NOMO-1 treated with DMSO at 0.1 percent for 48 hours (cell line): ENCODE measurements around the gene PABPC1L.

Experiments
- DNase-seq: peaks from one replicate; lab custom pipeline; 2025; ENCODE audit not compliant: unreplicated experiment; lab: John Stamatoyannopoulos, UW

PABPC1L gene

GRCh38 chr20:44942264-44942973 is 32.6 kb downstream of the PABPC1L start:
- no peak for DNase-seq

- DNase-seq: no peak
Observed at GRCh38 chr20:44943828-44944227, 34.0 kb downstream of the PABPC1L start.

- no peak for DNase-seq
Observed at GRCh38 chr20:44945261-44945660, 35.4 kb downstream of the PABPC1L start.

- DNase-seq: no peak
Observed at GRCh38 chr20:44946271-44946852, 36.5 kb downstream of the PABPC1L start.

GRCh38 chr20:44948107-44948506 is 38.2 kb downstream of the PABPC1L start:
- DNase-seq: no peak

- DNase-seq: no peak
Observed at GRCh38 chr20:44948513-44948912, 38.7 kb downstream of the PABPC1L start.

- DNase-seq: no peak
Observed at GRCh38 chr20:44950368-44950767, 40.5 kb downstream of the PABPC1L start.

GRCh38 chr20:44952731-44953130 is 42.9 kb downstream of the PABPC1L start:
- DNase-seq: no peak

GRCh38 chr20:44954211-44954610 is 44.4 kb downstream of the PABPC1L start:
- DNase-seq: no peak

- DNase-seq: peak; percentile 51
Observed at GRCh38 chr20:44955270-44955669, 45.4 kb downstream of the PABPC1L start.

- no peak for DNase-seq
Observed at GRCh38 chr20:44956410-44956809, 46.5 kb downstream of the PABPC1L start.

- no peak for DNase-seq
Observed at GRCh38 chr20:44958276-44958675, 48.4 kb downstream of the PABPC1L start.

GRCh38 chr20:44959082-44959637 is 49.3 kb downstream of the PABPC1L start:
- peak; percentile 70 for DNase-seq

GRCh38 chr20:44959638-44960102 is 49.8 kb downstream of the PABPC1L start:
- peak; percentile 33 for DNase-seq

GRCh38 chr20:44960103-44960852 is 50.4 kb downstream of the PABPC1L start, which contains the start of gene TOMM34:
TOMM34 (minus strand) TSS chr20:44960397; CDS start chr20:44960333, 64 bp downstream.
- peak; percentile 92 for DNase-seq

- DNase-seq: no peak
Observed at GRCh38 chr20:44961011-44961869, 51.4 kb downstream of the PABPC1L start.

- no peak for DNase-seq
Observed at GRCh38 chr20:44961870-44962267, 52.0 kb downstream of the PABPC1L start.

GRCh38 chr20:44962483-44962882 is 52.6 kb downstream of the PABPC1L start:
- DNase-seq: no peak

GRCh38 chr20:44963325-44964215 is 53.7 kb downstream of the PABPC1L start:
- DNase-seq: no peak

GRCh38 chr20:44965651-44966029 is 55.8 kb downstream of the PABPC1L start:
- DNase-seq: no peak
